ENCODE data around the gene PPFIA2. TPM values are rescaled to one million over a fixed set of nuclear protein-coding genes. Genes with fewer than 3 reads are reported as not detected.

The PPFIA2 gene
- total RNA-seq, 2 donors from 2014 or later: 23.0 to 51.1 TPM

DNA sequence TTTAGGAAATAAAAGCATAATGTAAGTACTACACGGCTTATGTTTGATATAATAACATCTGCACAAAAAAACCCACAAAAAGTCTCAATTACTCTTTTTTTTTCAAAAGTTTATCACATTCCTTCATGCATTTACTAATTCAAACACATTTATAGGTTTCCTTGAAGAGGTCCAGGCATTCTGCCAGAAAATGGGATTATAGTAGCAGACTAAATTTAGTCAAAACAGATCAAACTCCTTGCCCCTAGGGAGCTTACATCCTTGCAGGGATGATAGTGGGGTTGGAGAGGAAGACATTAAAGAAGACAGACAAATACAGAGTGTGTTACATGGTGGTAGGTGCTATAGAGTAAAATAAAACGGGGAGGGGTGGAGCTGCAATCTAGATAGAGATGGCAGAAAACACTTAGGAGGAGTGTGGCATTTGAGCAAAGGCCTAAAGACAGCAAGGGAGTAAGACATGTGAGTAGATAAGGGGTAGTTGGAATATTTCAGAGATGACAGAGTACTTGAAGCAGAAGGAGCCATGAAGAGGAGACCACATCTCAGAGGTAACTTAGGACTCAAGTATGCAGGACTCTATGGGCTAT is 266.9 kb downstream of the PPFIA2 start:
- no peaks in the 10 kb centered on the region for H3K4me1 ChIP-seq (ENCODE audit: control insufficient read depth in 1 of 2, low read depth in 2 of 2)
- TF ChIP-seq CTCF (IDR thresholded peaks at IDR 0.05): no peak
- H3K9me3 ChIP-seq: no peaks in the 10 kb centered on the region
- DNase-seq (ENCODE audit: low spot score): no peak
- ATAC-seq (ENCODE audit: insufficient number of reproducible peaks, low FRiP score, low read depth): no peak
- H3K27me3 ChIP-seq (replicated peaks; ENCODE audit: insufficient read depth): no peaks in the 10 kb centered on the region
- H3K27ac ChIP-seq: no peak overlapping the region
- no peak overlapping the region for H3K4me3 ChIP-seq
- no peaks in the 10 kb centered on the region for H3K36me3 ChIP-seq

GRCh38 chr12:81472934-81473333 is 286.2 kb downstream of the PPFIA2 start:
- ATAC-seq (ENCODE audit: insufficient number of reproducible peaks, low FRiP score, low read depth) (no peak), DNase-seq (ENCODE audit: low spot score) (no peak)
- H3K27ac ChIP-seq: no peak overlapping the region
- no peaks in the 10 kb centered on the region for H3K4me1 ChIP-seq (ENCODE audit: control insufficient read depth in 1 of 2, low read depth in 2 of 2)
- no peak overlapping the region for H3K4me3 ChIP-seq
- TF ChIP-seq CTCF (IDR thresholded peaks at IDR 0.05): no peak
- no peaks in the 10 kb centered on the region for H3K9me3 ChIP-seq
- H3K27me3 ChIP-seq (replicated peaks; ENCODE audit: insufficient read depth): no peaks in the 10 kb centered on the region
- no peaks in the 10 kb centered on the region for H3K36me3 ChIP-seq

DNA sequence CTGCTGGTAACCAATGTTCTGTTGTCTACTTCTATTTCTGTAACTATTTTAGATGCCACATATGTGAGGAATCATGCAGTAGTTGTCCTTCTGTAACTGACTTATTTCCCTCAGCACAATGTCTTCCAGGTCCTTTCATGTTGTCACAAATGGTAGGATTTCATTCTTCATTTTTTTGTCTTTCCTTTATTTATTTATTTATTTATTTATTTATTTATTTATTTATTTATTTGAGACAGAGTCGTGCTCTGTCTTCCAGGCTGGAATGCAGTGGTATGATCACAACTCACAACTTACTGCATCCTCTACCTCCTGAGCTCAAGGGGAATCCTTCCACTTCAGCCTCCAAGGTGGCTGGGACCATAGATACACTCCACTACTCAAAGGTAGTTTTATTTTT is 288.2 kb downstream of the PPFIA2 start:
- no peak overlapping the region for H3K27ac ChIP-seq

DNA sequence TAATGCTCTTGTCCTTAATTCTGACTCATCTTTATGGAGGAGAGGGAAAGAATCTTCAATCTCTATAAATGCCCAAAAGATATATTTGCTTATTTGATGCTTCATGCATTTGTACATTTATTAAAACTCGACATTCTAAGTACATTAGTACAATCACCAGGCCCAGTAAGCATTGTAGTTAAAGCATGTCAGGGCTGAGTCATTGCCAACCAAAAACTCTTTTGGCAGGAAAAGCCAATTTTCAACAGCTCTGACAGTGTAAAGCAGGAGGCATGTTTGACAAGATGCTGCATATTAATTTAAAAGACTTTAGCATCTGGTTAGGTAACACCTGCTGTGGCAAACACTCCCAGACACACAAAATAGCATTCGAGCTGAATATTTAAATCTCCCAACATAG is 290.9 kb downstream of the PPFIA2 start:
- no peaks in the 10 kb centered on the region for H3K9me3 ChIP-seq
- no peak for TF ChIP-seq CTCF (IDR thresholded peaks at IDR 0.05)
- ATAC-seq (ENCODE audit: insufficient number of reproducible peaks, low FRiP score, low read depth) (no peak), DNase-seq (ENCODE audit: low spot score) (no peak)
- H3K27ac ChIP-seq: no peak overlapping the region
- H3K4me1 ChIP-seq (ENCODE audit: control insufficient read depth in 1 of 2, low read depth in 2 of 2): no peaks in the 10 kb centered on the region
- H3K36me3 ChIP-seq: no peaks in the 10 kb centered on the region
- no peak overlapping the region for H3K4me3 ChIP-seq
- no peaks in the 10 kb centered on the region for H3K27me3 ChIP-seq (replicated peaks; ENCODE audit: insufficient read depth)

More for the DNA sequence above, 288.2 kb downstream of the PPFIA2 start:
- Histone ChIP-seq H3K27me3 (replicated peaks; ENCODE audit: insufficient read depth) (no peaks in the 10 kb centered on the region), H3K4me1 (ENCODE audit: control insufficient read depth in 1 of 2, low read depth in 2 of 2) (no peaks in the 10 kb centered on the region), H3K36me3 (no peaks in the 10 kb centered on the region), H3K9me3 (no peaks in the 10 kb centered on the region), H3K4me3 (no peak overlapping the region)
- DNase-seq (ENCODE audit: low spot score) (no peak), ATAC-seq (ENCODE audit: insufficient number of reproducible peaks, low FRiP score, low read depth) (no peak)
- no peak for TF ChIP-seq CTCF (IDR thresholded peaks at IDR 0.05)

GRCh38 chr12:81465876-81466275 is 293.3 kb downstream of the PPFIA2 start:
- DNase-seq (ENCODE audit: low spot score): no peak
- Histone ChIP-seq H3K27me3 (replicated peaks; ENCODE audit: insufficient read depth) (no peaks in the 10 kb centered on the region), H3K27ac (no peak overlapping the region), H3K36me3 (no peaks in the 10 kb centered on the region), H3K9me3 (no peaks in the 10 kb centered on the region), H3K4me1 (ENCODE audit: control insufficient read depth in 1 of 2, low read depth in 2 of 2) (no peaks in the 10 kb centered on the region), H3K4me3 (no peak overlapping the region)
- ATAC-seq (ENCODE audit: insufficient number of reproducible peaks, low FRiP score, low read depth): no peak
- no peak for TF ChIP-seq CTCF (IDR thresholded peaks at IDR 0.05)
